HG02759 (cell line): Measurements from ENCODE around the gene HOXA13.

Source experiments
- ATAC-seq: cut with Tn5 transposase; IDR thresholded peaks from one replicate; pipeline ENCODE4 v1.9.1; 2021; ENCODE audit warnings: mild to moderate bottlenecking, moderate library complexity; ENCODE audit not compliant: unreplicated experiment

Gene HOXA13

GRCh38 chr7:27182861-27183681 lies 16.8 kb downstream of the HOXA13 start:
- no peak for ATAC-seq

- ATAC-seq = no peak
Observed at GRCh38 chr7:27182285-27182841, 17.5 kb downstream of the HOXA13 start.

GRCh38 chr7:27181795-27182275 lies 18.1 kb downstream of the HOXA13 start:
- ATAC-seq = no peak

GRCh38 chr7:27180431-27181420 lies 19.2 kb downstream of the HOXA13 start:
- no peak for ATAC-seq

DNA sequence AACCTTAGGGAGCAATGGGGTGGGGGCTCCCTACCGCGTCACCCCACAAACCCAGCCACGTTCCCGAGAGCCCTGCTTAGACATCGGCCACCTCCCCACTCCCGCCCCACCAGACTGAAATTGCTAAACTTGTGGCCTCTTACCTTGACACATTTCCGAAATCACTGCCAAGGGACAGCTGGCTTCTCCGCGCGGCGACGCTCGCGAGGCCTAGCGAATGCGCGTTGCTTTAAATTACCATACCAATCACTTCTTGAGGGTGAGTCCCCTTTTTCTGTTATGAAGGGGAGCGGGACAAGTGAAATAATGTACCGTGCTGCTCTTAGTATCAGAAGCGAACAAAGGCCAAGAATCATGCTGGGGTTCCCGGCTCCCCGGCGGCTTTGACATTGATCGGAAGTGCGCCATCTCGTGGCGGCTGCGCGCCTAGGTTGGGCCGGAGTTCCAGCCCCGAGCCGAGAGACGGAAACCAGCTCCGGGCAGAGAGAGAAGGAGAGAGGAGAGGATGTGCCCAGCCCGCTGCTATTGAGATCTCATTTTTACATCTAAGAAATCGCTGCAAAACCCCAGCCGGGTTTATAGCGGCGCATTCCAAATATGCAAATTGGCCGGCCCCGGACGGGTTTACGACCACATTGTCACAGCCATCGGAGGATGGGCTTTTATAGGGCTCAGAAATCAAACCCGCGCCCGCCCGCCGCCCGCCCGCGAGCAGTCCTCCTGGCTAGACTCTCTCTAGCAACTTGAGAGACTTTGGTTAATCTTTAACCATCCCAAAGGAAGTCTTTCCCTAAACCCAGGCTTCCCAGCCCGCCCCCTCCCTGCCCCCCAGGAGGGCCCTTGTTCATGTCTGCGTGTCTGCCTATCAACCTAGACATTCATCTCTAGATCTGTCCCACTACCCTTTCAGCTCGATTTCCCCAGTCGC lies 20.1 kb downstream of the HOXA13 start:
- ATAC-seq = no peak

- ATAC-seq = no peak
Observed at GRCh38 chr7:27179030-27179429, 20.9 kb downstream of the HOXA13 start.

GRCh38 chr7:27178366-27178765 lies 21.5 kb downstream of the HOXA13 start:
- ATAC-seq = no peak

GRCh38 chr7:27177795-27178320 lies 22.0 kb downstream of the HOXA13 start:
- ATAC-seq = no peak

DNA sequence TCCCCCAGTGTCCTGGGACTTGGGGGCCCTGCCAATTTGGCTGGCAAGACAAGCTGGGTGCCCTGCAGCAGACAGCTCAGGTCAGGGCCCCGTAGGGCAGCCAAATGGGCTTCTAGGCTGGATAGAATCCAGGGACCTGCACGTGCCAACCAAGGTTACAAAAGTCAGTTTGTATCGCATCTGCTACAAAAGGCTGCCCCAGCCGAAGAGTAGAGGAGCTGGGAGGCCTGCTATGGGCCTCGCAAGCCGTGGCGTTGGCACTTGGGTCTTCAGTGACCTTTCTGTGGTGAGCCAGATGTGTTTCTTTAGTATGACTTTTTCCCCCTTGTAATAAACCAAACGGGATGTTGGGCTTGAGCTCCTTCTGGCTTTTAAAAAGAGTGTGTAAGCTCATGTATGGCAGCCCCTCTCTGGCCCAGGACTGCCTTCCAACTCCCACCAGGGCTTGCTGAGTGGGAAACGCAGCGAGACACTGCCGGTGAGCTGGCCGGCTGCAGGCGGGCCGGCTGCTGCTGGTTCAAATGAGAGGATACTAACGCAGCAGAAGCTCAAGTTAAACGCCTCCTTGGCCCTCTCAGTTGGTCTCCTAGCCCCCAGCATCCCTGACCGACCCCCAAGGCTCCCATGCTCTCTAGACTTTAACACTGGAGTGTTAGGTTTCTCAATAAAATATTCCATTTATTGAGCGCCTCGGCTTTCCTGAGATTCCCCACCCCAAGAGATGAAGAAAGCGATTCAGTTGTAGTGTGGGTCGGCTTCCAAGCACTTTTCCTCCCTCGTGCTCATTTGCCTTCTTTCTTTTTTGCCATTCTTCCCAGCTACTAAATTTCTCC lies 22.7 kb downstream of the HOXA13 start:
- ATAC-seq = no peak

GRCh38 chr7:27176524-27176845 lies 23.4 kb downstream of the HOXA13 start:
- ATAC-seq = no peak

- no peak for ATAC-seq
Observed at GRCh38 chr7:27175626-27176523, 24.0 kb downstream of the HOXA13 start.

DNA sequence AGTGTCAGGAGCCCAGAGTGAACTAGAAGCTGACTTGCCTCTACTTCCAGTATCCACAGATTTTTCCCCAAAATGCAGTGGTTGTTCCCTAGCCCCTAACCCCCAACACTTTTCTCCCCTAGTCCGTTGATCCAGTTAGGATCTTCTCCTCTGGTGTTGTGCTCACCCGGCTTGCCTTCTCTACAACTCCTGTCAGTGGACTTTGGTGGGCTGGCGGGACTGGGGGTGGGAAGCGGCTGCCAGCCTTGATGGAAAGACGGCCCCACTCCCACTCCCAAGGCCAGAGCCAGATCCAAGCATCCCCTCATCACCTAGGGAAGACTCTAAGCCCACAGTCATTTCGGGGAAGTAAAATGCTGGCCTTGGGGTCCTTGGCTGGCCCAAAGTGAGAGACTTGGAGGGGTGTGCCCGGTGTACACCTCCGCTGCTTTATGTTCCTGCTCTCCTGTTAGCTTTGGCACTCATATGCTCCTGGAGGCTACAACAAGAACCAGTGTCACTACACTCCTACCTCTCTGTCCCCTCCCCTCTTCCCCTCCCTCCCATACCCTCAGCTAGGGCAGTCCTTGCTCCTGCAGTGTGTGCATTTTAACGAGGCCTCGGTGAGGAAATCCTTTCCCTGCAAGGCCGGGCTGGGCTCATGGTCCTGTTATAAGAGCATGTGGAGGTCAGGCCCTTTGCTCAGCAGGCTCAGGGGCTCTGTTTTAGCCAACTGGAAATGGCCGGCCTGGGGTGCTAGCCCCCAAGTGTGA lies 24.8 kb downstream of the HOXA13 start:
- no peak for ATAC-seq

DNA sequence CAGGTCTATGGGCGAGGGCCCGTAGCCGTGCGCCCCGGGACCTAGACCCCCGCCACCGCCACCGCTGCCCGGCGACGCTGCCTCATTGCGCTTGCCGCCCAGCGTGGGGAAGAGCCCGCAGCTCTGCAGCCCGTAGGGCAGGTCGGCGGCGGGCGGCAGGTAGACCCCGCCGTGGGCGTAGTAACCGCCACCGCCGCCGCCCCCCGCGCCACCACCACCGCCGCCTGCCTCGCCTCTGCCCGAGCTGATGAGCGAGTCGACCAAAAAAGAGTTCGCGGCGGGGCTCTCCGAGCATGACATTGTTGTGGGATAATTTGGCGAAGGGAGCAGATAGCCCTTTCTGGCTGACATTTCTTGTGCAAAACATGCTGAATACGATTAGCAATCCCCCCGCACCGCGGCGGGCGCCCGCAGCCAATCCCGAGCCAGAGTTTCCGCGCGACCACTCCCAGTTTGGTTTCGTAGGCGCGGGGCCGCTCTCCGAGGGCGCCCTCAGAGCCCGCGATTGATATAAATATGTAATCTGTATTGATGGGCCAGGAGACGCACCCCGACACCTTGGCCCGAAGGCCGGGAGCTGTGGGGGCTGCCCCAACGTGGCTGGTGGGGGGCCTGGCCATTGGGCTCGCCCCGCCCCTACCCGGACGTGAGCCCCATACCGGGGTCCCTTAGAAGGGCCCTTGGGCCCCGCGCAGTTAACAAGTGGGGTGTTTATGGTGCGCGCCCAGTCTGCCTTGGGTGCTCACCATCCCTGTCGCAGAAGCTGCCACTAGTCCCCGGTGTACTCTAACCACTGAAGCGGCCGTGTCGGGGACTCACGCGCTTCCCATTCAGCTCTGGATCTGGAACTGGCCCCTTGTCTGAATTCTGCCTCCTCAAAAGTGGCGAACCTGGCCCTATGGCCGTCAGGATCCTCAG lies 25.7 kb downstream of the HOXA13 start, which contains the start of gene HOXA10:
Gene HOXA10, minus strand, starts transcription at position 365 of the 918 bp plus-strand sequence. Its CDS starts 14 bp downstream, at position 351.
- no peak for ATAC-seq

DNA sequence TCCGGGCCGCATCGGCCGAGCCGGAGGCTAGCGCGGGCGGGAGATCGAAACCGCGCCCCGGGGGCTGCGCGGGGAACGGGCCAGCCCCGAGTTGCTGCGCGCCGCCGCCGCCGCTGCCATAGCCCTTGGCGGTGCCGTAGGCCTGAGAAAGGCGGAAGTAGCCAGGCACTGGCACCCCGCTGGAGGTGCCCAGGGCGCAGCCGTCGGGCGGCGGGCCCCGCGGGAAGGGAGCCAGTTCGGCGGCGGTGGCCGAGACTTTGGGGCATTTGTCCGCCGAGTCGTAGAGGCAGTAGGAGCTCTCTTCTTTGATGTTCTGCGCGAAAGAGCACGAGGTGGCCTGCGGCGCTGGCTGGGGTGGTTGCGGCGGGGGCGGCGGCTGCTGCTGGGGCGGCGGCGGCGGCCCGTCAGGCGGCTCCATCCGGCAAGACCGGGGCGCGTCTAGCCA lies 26.4 kb downstream of the HOXA13 start:
- no peak for ATAC-seq

- ATAC-seq = no peak
Observed at GRCh38 chr7:27172823-27173510, 26.9 kb downstream of the HOXA13 start.
